AG09319 (cell line): ENCODE data around the gene IFFO2.
"Not testable (repeated sequence)": the region's sequence is repeated elsewhere in the genome, so short reads cannot be mapped to it uniquely, and the experiment has no call there.

Experiments
- DNase-seq: peaks from one replicate; pipeline ENCODE4 v3.0.0-alpha.2; 2010; ENCODE audit warnings: low read depth; ENCODE audit errors: extremely low read depth
- TF ChIP-seq, protein P1 (sequence below): IDR thresholded peaks from 2 replicates; pipeline ENCODE4 v1.5.1; 2011; ENCODE audit warnings: low read depth, mild to moderate bottlenecking, inconsistent platforms, low read length, moderate library complexity

Gene IFFO2

DNA sequence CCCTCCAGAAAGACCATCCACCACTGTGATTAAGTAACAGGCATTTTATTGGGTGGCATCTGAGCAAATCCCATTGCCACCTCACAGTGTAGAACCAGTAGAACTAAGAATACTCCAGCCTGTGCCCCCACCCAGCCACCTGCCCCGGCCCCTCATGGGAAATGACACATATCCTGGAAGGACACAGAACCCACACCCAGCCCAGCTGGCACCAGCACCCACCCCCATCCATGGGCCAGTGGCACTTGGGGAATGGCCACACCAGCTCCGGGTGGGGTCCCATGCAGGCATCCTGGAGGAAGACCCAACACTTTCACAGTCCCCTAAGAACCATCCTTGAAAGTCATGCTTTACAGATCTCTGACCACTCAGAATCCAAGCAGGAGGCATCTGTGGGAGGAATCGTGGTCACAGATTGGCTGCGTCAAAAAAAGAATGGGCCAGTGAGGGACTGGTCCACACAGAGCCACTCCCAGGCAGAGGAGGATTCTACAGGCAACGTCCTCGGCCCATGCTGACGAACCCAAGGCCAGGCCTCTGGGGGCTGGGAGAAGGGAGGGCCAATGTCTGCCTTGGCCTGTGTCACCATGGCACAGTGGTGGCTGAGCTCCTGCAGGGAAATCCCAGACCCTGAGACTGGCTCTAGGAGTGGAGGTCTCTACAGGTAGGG, 84.9 kb downstream of the IFFO2 start:
- TF ChIP-seq, protein P1, sequence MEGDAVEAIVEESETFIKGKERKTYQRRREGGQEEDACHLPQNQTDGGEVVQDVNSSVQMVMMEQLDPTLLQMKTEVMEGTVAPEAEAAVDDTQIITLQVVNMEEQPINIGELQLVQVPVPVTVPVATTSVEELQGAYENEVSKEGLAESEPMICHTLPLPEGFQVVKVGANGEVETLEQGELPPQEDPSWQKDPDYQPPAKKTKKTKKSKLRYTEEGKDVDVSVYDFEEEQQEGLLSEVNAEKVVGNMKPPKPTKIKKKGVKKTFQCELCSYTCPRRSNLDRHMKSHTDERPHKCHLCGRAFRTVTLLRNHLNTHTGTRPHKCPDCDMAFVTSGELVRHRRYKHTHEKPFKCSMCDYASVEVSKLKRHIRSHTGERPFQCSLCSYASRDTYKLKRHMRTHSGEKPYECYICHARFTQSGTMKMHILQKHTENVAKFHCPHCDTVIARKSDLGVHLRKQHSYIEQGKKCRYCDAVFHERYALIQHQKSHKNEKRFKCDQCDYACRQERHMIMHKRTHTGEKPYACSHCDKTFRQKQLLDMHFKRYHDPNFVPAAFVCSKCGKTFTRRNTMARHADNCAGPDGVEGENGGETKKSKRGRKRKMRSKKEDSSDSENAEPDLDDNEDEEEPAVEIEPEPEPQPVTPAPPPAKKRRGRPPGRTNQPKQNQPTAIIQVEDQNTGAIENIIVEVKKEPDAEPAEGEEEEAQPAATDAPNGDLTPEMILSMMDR: no peak
- no peak for DNase-seq

GRCh38 chr1:18870957-18871356, 85.5 kb downstream of the IFFO2 start:
- TF ChIP-seq, protein P1: no peak

DNA sequence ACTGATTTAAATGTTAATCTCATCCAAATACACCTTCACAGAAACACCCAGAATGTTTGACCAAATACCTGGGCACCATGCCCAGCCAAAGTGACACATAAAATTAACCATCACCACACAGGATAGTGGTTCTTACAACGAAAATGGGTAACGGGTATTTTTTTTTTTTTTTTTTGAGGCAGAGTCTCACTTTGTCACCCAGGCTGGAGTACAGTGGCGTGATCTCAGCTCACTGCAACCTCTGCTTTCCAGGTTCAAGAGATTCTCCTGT, 85.9 kb downstream of the IFFO2 start:
- not testable (repeated sequence) for DNase-seq

More at GRCh38 chr1:18870957-18871356, 85.5 kb downstream of the IFFO2 start:
- no peak for DNase-seq

DNA sequence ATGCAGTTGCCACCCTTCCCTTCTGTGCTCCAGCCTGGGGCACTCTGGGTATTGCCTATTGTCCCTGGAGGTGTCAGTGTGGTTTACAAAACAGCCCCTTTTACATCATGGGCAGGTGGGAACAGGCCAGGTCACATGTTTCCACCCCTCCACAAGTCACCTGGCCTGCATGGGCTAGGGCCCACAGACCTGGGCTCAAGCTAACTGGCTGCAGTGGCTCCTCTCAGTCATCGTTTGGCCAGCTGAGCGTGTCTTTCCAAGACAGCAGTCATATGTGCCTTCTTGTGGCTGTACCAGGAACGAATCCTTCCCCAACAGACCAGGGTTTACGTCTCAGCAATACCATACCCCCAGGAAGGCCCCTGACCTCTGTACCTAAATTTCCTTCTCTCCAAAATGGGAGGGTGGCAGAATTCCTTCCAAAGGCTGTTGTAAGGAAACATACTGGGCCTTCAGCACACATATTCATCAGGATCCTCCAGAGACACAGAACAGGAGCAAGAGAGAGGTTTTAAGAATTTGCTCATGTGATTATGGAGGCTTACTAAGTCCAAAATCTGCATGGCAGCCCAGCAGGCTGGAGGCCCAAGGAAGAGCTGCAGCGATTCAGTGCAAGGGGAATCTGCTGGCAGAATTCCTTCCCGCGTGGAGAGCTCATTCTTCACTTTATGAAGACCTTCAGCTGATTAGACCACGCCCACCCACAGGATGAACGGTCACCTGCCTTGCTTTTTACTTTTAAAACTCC, 86.5 kb downstream of the IFFO2 start:
- DNase-seq: no peak
- TF ChIP-seq, protein P1: no peak

DNA sequence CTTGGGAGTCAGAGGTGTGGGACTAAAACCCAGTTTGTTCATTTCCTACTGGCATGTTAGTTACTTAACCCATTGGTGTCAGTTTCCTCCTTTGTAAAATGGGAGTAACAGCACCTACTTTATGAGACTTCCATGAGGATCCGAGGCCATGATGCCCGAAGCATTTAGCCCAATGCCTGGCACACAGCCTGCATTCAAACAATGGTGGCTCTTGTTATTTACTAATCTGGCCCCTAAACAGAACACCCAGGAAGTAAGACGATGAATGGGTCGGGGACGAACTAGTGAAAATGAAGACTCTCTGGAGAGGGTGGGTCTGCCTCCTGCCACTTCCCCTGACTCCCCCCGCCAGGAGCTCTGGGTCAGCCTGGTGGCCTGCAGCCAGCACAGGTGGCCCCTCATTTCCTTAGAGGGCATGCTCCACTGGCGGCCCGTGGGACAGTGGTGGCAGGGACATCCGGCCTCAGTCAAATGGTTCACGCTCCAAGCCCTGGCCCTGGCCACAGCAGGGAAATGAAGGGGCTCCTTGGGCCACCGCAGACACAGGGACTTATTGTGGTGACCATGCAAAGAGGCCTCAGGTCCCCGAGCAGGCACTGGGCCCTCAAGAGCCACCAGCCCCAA, 87.6 kb downstream of the IFFO2 start:
- DNase-seq: no peak
- TF ChIP-seq, protein P1: no peak

GRCh38 chr1:18868354-18868753, 88.1 kb downstream of the IFFO2 start:
- TF ChIP-seq, protein P1: no peak
- DNase-seq: no peak

DNA sequence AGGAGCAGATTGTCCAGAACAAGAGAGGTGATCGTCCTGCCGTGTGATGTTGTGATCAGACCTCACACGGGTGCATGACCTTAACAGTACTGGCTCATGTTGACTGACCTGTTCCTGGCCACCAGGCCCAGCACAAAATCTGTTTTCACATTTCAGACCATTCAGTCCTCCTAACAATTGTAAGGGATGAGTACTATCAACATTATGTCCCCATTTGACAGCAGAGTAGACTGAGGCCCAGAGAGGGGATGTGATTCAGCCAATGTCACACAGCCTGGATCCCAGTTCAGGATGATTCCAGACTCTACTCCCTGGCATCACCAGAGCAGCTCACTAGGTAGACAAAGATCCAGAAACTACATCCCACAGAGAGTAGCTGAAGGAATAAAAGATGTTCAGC, 89.6 kb downstream of the IFFO2 start:
- TF ChIP-seq, protein P1: no peak
- no peak for DNase-seq
